HCT116 (cell line): Measurements from ENCODE around the gene TTC27. TPM values are rescaled to one million over a fixed set of nuclear protein-coding genes. Genes with fewer than 3 reads are reported as not detected.

ENCODE experiments used
- ATAC-seq: fragments of 200-7000 bp; cut with Tn5 transposase; 2 replicates; pipeline ENCODE4 v1.9.1; 2020; ENCODE audit warnings: mild to moderate bottlenecking, moderate library complexity
- BruUV-seq: library from RNA; stranded (reverse); fragments of 400-500 nt; replicated peaks from 2 replicates; lab custom pipeline; 2021; lab: Mats Ljungman, UMichigan
- CTCF ChIA-PET: fragments of 300-600 bp; sonication (Branson Sonifier 250); formaldehyde crosslinking; loops from one replicate; lab custom pipeline; 2021; ENCODE audit warnings: antibody characterized with exemption; lab: Charles Lee
- POLR2A ChIA-PET: fragments of 300-600, 350-600 bp; sonication (Branson Sonifier 250); formaldehyde crosslinking; loops from one replicate; lab custom pipeline; 2021; ENCODE audit warnings: antibody characterized with exemption; lab: Charles Lee
- RAD21 ChIA-PET, 2 experiments: fragments of 300-600 bp; sonication (Branson Sonifier 250); formaldehyde crosslinking; loops; one replicate each; lab custom pipeline; 2023; ENCODE audit warnings: low total read pairs in 2 of 2; ENCODE audit not compliant: uncharacterized antibody in 2 of 2, unreplicated experiment in 2 of 2, low non-redundant PET in 1 of 2; lab: Charles Lee
- DNase-seq: peaks from one replicate; pipeline ENCODE4 v3.0.0-alpha.2; 2010; ENCODE audit warnings: low read depth, low spot score
- H2AFZ ChIP-seq: fragments of 200-600 bp; shearing (Covaris generic), sonication (generic); 2 replicates; pipeline ENCODE4 v1.6.1; 2017; ENCODE audit warnings: low read depth, mixed run types, mixed read lengths, antibody characterized with exemption, low read length; ENCODE audit not compliant: poor library complexity, severe bottlenecking
- H3K27ac ChIP-seq: 2 replicates; pipeline ENCODE4 v1.5.1; 2012; ENCODE audit warnings: low read depth, low read length
- H3K27me3 ChIP-seq: fragments of 200-600 bp; sonication (generic); 2 replicates; pipeline ENCODE4 v1.6.1; 2016; ENCODE audit warnings: mixed run types, low read length, mixed read lengths; ENCODE audit not compliant: insufficient read depth
- H3K36me3 ChIP-seq, 2 experiments: fragments of 200-500 bp in 1 of 2; fragments of 200-600 bp in 1 of 2; sonication (Bioruptor generic) in 1 of 2; sonication (generic) in 1 of 2; 2 replicates each; pipeline versions ENCODE4 v1.5.1 to v1.6.1; 2014 to 2016; ENCODE audit warnings: low read length in 2 of 2, inconsistent platforms in 1 of 2, mixed read lengths in 1 of 2, mixed run types in 1 of 2; ENCODE audit not compliant: insufficient read depth in 2 of 2, control insufficient read depth in 1 of 2
- H3K4me1 ChIP-seq, 2 experiments: fragments of 200-600 bp in 1 of 2; sonication (generic) in 1 of 2; 2 replicates each; pipeline versions ENCODE4 v1.5.1 to v1.6.1; 2012 to 2017; ENCODE audit warnings: low read length in 2 of 2, inconsistent platforms in 1 of 2, mild to moderate bottlenecking in 1 of 2, mixed read lengths in 1 of 2, mixed run types in 1 of 2, moderate library complexity in 1 of 2; ENCODE audit not compliant: insufficient read depth in 2 of 2, control insufficient read depth in 1 of 2
- H3K4me2 ChIP-seq: fragments of 200-600 bp; sonication (generic); 2 replicates; pipeline ENCODE4 v1.6.1; 2017; ENCODE audit warnings: mixed run types, low read length, mixed read lengths
- H3K4me3 ChIP-seq, 2 experiments: fragments of 200-600 bp in 1 of 2; sonication (generic) in 1 of 2; replicated peaks in 1 of 2; 2 replicates each; pipeline ENCODE4 v1.5.1; 2011 to 2016; ENCODE audit warnings: low read length in 2 of 2, control low read depth in 1 of 2, low read depth in 1 of 2, mild to moderate bottlenecking in 1 of 2, mixed read lengths in 1 of 2, mixed run types in 1 of 2
- H3K79me2 ChIP-seq: fragments of 200-600 bp; sonication (generic); 2 replicates; pipeline ENCODE4 v1.6.1; 2017; ENCODE audit warnings: mild to moderate bottlenecking, mixed run types, low read length, moderate library complexity, mixed read lengths; ENCODE audit not compliant: insufficient read depth
- H3K9ac ChIP-seq: fragments of 200-600 bp; sonication (generic); 2 replicates; pipeline ENCODE4 v1.6.1; 2016; ENCODE audit warnings: low read length, mixed read lengths
- H3K9me2 ChIP-seq: fragments of 200-600 bp; sonication (generic), shearing (Covaris generic); 2 replicates; pipeline ENCODE4 v1.6.1; 2017; ENCODE audit warnings: mixed run types, mild to moderate bottlenecking, moderate library complexity; ENCODE audit not compliant: insufficient read depth
- H3K9me3 ChIP-seq, 2 experiments: fragments of 200-500 bp in 1 of 2; fragments of 200-600 bp in 1 of 2; sonication (Bioruptor generic) in 1 of 2; sonication (generic) in 1 of 2; 2 replicates each; pipeline ENCODE4 v1.6.1; 2014 to 2017; ENCODE audit warnings: low read length in 2 of 2, mixed read lengths in 2 of 2, inconsistent platforms in 1 of 2, low read depth in 1 of 2, mild to moderate bottlenecking in 1 of 2, mixed run types in 1 of 2, moderate library complexity in 1 of 2; ENCODE audit not compliant: control insufficient read depth in 1 of 2, insufficient read depth in 1 of 2
- H4K20me1 ChIP-seq: fragments of 200-600 bp; sonication (generic), shearing (Covaris generic); 2 replicates; pipeline ENCODE4 v1.6.1; 2017; ENCODE audit warnings: mixed run types, mild to moderate bottlenecking, moderate library complexity; ENCODE audit not compliant: insufficient read depth
- ATF3 ChIP-seq: IDR thresholded peaks from 2 replicates; pipeline ENCODE4 v1.6.1; 2012
- ELF1 ChIP-seq: IDR thresholded peaks from 2 replicates; pipeline ENCODE4 v1.6.1; 2012; ENCODE audit warnings: low read depth, borderline replicate concordance
- EZH2phosphoT487 ChIP-seq: fragments of 200-600 bp; IDR thresholded peaks from 2 replicates; pipeline ENCODE4 v1.6.1; 2018; ENCODE audit warnings: antibody characterized with exemption, borderline replicate concordance
- MAX ChIP-seq: IDR thresholded peaks from 2 replicates; pipeline ENCODE4 v1.6.1; 2012
- REST ChIP-seq: IDR thresholded peaks from 2 replicates; pipeline ENCODE4 v1.6.1; 2012; ENCODE audit warnings: low read depth
- ZBTB33 ChIP-seq: IDR thresholded peaks from 2 replicates; pipeline ENCODE4 v1.6.1; 2011; ENCODE audit warnings: mild to moderate bottlenecking, low read length, moderate library complexity; ENCODE audit not compliant: insufficient replicate concordance; ENCODE audit errors: extremely low read depth
- intact Hi-C: fragments of 100-400 bp; cut with micrococcal nuclease; formaldehyde crosslinking; loops from 2 replicates; pipeline ENCODE4 v1.10.0; 2022
- total RNA-seq: library from RNA; stranded (reverse); gene quantifications from one replicate; pipeline ENCODE4 v1.2.1, GENCODE V29; 2021; ENCODE audit not compliant: unreplicated experiment

Gene TTC27
- total RNA-seq, 1 experiment from 2014 or later, result 24.4 TPM

GRCh38 chr2:32617599-32618189 is 10.2 kb upstream of the TTC27 start (continued):
- TF ChIP-seq REST (no peak), ELF1 (no peak), MAX (no peak), EZH2phosphoT487 (no peak), ATF3 (no peak)

GRCh38 chr2:32622570-32623310 is 5.1 kb upstream of the TTC27 start:
- Histone ChIP-seq H4K20me1 (no peaks in the 10 kb centered on the region), H3K4me2 (no peak overlapping the region), H3K27ac (no peak overlapping the region), H3K79me2 (no peaks in the 10 kb centered on the region), H2AFZ (no peak overlapping the region), H3K9me3 (no peaks in the 10 kb centered on the region), H3K4me3 (no peak overlapping the region), H3K36me3 (peaks cover 7% of the 10 kb centered on the region in 2 experiments; a peak in 3 of 4 replicates), H3K9me2 (no peaks in the 10 kb centered on the region), H3K4me1 (peaks cover 0 to 4% of the 10 kb centered on the region in 2 experiments; a peak in 1 of 4 replicates), H3K9ac (no peak overlapping the region), H3K27me3 (no peaks in the 10 kb centered on the region)
- intact Hi-C loops, result no loop called here
- ChIA-PET POLR2A (no interaction called here), RAD21 (no interaction called here), CTCF (no interaction called here)
- no peak for TF ChIP-seq ZBTB33
- no peak for DNase-seq
- ATAC-seq, result no peak
- no TSS peak for BruUV-seq
